ENCODE measurements around the gene NIM1K. TPM values are rescaled to one million over a fixed set of nuclear protein-coding genes. Genes with fewer than 3 reads are reported as not detected.

NIM1K gene
- total and polyA plus RNA-seq, 2 of the 13 experiments (the other 11 are each of a cell fraction or from before 2014, with no cell fraction given) = 0.04 TPM; not detected in 1

DNA sequence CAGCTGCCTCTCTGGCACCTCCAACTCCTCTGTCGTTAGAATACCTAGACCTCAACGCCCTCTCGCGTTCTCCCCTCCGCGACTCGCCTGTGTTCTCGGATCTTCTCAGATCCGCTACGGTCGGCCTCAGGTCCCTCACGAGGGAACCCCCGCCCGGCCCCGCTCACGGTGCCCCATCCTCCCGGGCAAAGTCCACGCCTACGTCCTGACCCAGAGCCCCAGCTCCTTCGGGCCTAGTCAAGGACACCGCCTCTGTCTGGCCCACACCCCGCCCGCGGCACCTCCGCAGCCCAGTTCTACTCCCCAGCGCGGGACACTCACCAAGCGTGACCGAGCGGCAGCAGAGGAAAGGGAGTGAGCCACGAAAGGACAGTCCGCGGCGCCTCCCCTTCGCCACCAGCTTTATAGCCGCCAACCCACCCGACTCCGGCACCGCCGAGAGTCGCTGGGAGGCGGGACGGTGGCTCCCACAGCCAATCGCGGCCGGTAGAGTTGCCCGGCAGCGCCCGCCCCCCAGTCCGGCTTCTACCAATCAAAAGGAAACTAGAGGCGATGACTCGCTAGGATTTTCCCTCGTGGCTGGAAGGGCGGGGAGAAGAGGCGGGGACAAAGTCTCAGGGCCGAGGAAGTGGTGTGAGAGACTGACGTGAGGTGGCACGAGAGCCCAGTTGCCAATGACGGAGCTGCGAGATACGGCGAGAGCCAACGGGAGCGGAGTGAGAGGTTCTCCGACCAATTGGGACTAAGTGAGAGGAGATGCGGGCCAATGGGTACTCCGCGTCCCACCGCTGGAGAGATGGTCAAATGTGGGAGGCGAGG lies 121.2 kb downstream of the NIM1K start, which contains the start of gene HMGCS1 (continued):
- TF ChIP-seq ZEB1 (IDR thresholded peaks at IDR 0.05; ENCODE audit: insufficient replicate concordance, low read depth) = no peak
- no peak for TF ChIP-seq SYNCRIP (IDR thresholded peaks at IDR 0.05; ENCODE audit: insufficient read depth, low read depth, low read length)
- TF ChIP-seq ERF (CRISPR knock-in tag; IDR thresholded peaks at IDR 0.05) = peak; percentile 46; the same call in 1 of the 2 replicates
- TF ChIP-seq, protein P1, sequence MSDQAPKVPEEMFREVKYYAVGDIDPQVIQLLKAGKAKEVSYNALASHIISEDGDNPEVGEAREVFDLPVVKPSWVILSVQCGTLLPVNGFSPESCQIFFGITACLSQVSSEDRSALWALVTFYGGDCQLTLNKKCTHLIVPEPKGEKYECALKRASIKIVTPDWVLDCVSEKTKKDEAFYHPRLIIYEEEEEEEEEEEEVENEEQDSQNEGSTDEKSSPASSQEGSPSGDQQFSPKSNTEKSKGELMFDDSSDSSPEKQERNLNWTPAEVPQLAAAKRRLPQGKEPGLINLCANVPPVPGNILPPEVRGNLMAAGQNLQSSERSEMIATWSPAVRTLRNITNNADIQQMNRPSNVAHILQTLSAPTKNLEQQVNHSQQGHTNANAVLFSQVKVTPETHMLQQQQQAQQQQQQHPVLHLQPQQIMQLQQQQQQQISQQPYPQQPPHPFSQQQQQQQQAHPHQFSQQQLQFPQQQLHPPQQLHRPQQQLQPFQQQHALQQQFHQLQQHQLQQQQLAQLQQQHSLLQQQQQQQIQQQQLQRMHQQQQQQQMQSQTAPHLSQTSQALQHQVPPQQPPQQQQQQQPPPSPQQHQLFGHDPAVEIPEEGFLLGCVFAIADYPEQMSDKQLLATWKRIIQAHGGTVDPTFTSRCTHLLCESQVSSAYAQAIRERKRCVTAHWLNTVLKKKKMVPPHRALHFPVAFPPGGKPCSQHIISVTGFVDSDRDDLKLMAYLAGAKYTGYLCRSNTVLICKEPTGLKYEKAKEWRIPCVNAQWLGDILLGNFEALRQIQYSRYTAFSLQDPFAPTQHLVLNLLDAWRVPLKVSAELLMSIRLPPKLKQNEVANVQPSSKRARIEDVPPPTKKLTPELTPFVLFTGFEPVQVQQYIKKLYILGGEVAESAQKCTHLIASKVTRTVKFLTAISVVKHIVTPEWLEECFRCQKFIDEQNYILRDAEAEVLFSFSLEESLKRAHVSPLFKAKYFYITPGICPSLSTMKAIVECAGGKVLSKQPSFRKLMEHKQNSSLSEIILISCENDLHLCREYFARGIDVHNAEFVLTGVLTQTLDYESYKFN (CRISPR knock-in tag; conservative IDR thresholded peaks at IDR 0.05) = peak; percentile 53
- no peak for TF ChIP-seq MBD4 (IDR thresholded peaks at IDR 0.05; ENCODE audit: borderline replicate concordance, low read length)
- peak; percentile 75; the same call in 1 of the 2 replicates for TF ChIP-seq ZNF547 (CRISPR knock-in tag; IDR thresholded peaks at IDR 0.05)
- TF ChIP-seq NCOR1 (IDR thresholded peaks at IDR 0.05; ENCODE audit: borderline replicate concordance, low read length) = peak; percentile 70; the same call in 1 of the 2 replicates
- no peak for TF ChIP-seq ZFP41 (CRISPR knock-in tag; IDR thresholded peaks at IDR 0.05; ENCODE audit: borderline replicate concordance)
- no peak for TF ChIP-seq NR2F6 (IDR thresholded peaks at IDR 0.05)
- 0 out of 2 replicates have a peak, but pooled peaks have one; percentile 16 for TF ChIP-seq NR2F6 (CRISPR knock-in tag; IDR thresholded peaks at IDR 0.05)
